Stimulated activated CD8-positive, alpha-beta memory T cell treated with anti-CD3 and anti-CD28 coated beads, Interleukin-15, amount 100 ng/mL, for 4 hours (primary cell): ENCODE results near the gene GALNT9.
"Not testable (repeated sequence)": the region's sequence is repeated elsewhere in the genome, so short reads cannot be mapped to it uniquely, and the experiment has no call there.

ENCODE experiments used
- DNase-seq, 2 donors: peaks; one replicate each; pipeline ENCODE4 v3.0.0-alpha.2; 2020; ENCODE audit warnings: low read depth in 2 of 2

The GALNT9 gene

DNA sequence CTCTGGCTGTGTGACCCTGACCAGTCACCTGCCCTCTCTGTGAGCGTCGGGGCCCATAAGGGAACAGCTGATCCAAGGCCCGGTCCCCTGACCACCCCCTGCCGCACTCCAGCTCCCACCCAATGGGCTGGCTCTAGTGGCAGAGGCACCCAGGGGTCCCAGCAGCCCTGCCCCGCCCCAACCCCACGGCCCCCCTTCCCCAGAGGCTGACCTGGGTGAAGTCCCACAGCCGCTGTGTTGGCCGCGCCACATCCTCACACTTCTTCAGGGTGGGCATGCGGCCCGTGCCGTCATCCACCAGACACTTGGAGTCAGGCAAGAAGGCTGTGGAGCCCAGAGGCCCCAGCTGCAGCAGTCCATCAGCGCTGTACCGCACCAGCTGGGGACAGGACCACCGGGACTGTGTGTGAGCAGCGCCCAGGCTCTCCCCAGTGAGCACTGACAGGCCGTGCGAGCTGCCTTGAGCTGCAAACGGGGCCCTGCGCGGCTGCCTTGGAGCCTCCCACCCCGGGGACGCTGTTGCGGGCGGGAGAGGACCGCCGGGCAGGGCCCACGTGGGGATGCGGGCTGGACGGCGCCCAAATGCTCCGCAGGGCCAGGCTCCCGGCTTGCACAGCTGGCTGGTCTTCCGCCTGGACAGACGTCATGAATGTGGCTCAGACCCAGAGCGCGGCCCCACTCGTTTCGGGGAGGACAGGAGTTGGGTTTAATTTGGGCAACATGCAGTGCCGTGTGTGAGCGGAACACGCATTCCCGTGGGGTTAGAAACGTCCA is 131.6 kb downstream of the GALNT9 start:
- DNase-seq = no peak

DNA sequence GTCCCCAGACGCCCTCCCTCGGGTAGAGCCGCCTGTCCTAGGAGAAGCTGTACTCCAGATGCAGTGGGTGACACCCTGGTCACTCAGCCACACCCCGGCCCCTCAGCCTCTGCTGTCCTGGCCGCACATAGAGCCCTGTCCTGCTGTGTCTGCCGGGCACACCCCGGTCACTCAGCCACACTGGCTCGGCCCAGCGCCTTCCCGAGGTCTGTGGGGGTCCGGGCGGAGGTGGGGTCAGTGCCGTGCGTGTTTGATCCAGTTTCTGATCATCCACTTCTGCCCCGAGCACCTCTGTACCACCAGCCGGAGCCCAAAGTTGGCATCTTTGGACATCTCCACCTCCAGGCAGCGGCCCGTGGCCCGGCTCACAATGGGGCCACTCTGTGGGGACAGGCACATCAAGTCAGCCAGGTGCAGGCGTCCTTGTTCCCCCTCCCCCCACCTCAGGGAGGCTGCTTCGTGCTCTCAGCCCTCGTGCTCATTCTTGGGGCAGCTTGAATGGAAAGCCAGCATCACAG is 132.5 kb downstream of the GALNT9 start:
- DNase-seq = no peak

DNA sequence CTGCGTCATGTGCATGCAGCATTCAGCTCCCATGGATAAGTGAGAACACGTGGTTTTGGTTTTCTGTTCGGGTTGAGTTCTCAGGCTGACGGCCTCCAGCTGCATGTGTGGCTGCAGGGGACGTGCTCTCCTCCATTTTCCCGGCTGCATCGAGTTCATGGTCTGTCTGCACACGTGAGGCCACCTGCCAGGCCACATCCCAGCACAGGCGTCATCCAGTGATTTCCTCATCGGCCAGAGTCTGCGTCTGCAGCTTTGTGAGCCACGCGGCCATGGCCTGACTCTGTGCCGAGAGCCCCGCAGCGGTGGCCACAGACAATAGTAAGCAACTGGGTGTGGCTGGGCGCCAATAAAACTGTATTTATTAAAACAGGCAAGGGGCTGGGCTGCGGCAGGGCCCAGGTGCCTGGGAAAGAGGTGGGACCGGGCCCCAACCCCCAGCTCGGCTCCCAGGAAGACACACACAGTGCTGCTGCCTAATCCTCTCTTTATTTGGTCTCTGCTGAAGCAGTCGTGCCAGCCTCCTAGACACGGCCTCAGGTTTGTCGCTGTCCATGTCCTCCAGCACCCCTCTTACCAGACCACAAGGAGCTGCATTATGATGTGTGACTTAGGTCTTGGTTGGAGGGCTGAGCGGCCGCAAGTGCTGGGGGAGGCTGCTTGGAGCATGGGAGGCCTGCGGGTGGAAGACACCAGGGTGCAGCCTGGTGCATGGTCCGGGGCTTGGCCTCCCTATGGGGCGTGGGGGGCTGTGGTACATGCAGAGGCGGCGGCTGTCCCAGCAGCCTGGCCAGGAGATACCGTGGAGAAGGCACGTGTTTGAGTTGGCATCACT is 133.1 kb downstream of the GALNT9 start:
- DNase-seq = no peak

DNA sequence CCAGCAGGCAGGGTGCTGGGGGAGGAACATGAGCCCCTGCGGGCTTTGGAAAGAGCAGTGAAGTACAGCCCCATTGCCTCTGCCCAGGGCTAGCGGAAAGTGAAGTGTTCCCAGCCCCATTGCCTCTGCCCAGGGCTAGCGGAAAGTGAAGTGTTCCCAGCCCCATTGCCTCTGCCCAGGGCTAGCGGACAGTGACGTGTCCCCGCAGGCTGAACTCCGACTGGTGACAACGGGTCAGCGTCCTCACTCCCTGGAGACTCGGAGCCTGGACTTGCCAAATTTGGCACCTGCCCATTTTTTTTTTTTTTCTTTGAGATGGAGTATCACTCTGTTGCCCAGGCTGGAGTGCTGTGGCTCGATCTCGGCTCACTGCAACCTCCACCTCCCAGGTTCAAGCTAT is 134.1 kb downstream of the GALNT9 start:
- not testable (repeated sequence) for DNase-seq

DNA sequence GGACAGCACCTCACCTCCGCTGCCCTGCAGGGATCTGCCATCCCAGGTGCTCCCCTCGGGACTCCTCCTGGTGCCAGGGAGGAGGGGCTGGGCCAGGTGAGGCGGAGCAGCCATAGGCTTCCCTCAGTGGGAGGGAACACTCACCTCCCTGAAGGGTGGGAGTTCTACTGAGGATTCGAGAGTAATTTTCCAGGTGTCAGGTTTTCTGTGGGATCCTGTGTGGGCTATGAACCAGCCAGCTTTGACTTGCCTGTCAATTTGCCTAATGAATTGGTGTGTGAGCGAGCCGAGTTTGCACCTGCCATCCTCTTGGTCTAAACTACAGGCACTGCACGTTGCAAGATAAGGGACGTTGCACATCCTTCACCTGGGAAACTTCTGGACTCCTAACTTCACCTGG is 134.8 kb downstream of the GALNT9 start:
- DNase-seq = no peak

DNA sequence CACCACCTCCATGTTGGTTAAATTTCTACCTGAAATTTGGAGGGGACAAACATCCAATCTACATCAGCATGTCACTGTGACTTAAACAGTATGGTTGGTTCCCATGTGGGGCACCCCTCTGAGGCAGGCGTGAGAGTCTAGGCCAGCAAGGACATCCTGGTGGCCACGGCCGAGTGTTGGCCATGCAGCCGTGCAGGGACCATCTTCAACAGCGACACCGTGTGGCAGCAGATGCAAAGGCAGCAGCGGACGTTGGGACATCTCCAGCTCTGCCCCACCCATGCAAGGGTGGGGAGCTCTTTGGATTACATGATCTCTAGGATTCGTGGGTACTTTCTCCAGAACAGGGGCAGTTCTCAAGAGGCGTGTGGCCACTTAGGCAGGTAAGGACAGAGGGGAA is 135.3 kb downstream of the GALNT9 start:
- no peak for DNase-seq

DNA sequence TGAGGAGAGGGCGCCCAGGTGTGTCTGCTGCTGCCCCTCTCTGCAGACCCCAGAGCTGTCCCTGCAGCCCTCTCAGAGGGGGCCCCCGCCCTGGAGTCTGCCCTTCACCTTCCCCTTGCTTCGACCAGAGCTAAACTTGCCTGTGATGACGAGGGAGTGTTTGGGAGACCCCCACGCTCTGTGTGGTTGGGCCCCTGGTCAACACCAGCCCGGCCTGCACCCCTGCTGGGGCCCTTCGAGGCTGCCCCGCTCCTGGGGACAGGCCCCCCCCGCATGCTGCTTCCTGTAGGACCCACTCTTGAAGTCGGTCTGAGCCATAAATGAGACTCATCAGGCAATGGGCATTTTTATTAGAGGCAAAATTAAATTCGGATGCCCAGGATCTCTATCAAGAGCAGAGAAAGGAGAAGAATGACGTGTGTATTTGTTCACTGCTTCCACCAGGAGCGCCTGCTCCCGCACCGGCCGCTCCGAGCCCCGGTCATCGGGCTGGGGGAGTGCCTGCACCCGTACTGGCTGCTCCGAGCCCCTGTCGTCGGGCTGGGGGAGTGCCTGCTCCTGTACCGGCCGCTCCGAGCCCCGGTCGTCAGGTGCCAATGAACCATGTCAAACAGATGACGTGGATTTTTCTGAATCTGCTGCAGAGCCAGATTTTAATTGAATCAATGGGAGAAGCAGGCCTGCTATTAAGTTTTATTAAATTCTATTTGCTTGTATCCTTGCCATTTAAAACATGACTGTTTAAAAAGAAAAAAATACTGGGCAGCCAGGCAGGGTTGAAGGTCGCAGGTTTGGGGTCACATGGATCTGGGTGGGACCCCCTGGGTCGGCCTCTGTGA is 137.5 kb downstream of the GALNT9 start:
- no peak for DNase-seq

DNA sequence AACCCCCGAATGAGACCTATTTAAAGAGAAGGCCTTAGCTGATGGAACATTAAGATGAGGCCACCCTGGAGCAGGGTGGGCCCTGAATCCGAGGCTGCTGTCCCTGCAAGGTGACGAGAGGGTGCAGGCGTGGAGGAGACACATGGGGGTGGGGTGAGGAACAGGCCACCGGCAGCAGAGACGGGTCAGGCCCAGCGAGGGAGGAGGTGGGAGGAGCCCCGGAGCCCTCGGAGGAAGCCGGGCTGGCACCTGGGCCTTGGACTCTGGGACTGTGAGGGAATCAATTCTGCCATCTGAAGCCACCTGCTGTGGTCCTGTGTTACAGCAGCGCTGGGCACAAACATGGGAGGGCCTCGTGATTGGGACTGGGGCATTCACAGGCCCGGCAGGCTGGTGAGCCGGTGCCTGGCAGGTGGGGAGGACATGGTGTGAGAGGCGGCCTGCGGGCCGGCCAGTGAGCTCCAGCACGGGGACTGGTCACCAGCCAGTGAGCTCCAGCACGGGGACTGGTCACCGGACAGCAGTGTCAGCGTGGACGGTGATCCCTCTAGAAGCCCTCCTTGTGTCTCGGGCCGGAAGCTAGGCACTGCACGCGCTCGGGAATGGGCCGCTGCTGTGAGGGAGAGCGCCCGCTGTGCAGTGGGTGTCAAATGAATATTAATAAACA is 138.4 kb downstream of the GALNT9 start:
- no peak for DNase-seq

DNA sequence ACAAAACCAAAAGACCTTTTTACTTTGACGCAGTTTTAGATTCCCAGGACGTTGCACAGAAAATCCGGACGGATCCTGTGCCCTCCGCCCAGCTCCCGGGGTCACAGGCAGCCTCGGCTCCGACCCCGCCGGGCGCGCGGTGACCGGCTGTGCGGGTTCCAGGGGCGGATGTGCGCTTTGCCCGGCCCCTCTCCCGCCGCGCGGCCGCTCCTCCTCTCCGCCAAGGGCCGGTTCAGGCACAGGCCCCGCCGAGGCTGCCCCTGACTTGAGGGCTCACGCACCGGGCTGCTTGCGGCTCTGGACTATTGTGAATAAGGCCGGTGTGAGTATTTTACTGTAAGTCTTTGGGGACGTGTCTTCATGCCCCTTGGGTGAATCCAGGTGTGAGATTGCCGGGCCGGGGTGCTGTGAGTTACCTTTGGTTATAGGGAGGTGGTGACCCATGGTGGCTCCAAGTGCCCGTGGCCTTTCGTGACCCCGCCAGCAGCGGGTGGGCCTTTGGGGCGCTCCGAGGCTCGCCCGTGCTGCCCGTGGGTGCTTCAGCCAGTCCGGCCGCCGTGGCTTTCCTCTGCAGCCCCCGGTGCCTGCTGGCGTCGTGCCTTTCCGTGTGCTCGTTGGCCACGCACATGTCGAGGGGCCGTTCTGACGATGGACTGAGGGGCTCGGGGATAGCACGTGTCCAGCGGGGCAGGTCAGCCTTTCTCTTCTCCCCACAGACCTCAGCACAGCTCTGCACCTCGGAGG is 139.2 kb downstream of the GALNT9 start:
- DNase-seq = no peak

DNA sequence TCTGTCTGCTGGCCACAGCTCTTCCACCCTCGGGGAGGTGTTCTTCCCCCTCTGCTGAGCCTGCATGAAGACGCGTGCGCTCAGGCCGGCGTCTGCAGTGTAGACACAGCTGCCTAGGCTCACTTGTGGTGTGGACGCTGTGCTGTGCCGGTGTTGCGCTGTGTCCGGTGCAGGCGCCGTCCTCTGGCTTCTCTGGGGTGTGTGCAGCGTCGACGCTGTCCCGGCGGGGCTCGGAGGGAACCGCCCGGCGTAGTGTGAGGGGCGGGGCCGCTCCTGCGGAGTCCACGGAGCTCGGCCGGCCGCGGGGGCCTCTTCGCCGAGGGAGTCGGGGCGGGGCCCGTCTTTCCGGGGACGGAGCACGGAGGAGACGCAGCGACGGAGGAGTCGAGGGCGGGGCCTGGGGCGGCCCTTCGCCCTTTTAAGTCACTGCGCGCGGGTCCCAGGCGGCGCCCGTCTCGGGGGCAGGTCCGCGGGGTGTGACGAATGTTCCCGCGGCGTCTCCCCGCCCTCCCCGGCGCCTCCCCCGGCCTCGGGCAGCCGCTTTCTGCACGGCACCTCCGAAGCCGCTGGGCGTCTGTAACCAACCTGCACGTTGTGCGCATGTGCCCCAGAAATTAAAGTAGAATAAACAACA is 139.9 kb downstream of the GALNT9 start:
- peak; percentile 87 to 89 for DNase-seq

DNA sequence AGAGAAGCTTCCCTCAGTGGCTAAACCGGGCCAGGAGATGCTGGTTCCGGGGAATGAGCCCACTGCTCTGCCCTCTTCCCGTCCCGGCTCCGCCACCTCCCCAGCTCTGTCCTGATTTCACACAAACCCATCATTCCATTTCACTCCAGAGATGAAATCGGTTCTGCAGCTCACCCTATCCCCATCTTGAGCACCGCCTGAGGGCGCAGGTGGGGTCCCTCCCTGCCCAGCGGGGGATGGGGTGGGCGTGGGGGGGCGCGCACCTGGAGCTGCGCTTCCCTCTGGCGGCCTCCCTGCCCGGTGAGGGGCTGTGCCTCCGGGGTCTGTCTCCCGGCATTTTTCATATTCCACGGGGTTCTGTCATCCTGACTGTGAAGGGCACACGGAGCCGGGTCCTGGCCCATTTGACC is 140.5 kb downstream of the GALNT9 start:
- no peak for DNase-seq

DNA sequence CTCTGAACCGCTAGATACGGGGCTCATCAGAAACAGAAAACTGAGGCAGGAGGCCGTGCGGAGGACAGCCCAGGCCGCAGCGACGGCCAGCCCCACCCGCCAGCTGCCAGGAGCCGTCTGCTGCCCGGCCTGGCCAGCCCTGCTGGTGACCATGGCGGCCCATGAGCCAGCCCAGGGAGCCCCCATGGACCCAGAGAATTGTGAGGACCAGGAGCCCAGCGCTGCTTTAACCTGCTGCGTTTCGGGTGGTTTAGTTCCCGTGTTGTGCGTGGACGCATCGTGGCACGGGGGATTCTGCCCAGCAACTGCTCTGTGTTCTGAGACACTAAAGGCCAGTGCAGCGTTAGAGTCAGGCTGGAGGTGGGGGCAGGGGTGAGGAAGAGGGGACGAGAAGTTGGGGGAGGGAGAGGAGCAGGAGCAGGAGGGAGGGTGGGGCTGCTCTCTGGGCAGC is 140.9 kb downstream of the GALNT9 start:
- no peak for DNase-seq

DNA sequence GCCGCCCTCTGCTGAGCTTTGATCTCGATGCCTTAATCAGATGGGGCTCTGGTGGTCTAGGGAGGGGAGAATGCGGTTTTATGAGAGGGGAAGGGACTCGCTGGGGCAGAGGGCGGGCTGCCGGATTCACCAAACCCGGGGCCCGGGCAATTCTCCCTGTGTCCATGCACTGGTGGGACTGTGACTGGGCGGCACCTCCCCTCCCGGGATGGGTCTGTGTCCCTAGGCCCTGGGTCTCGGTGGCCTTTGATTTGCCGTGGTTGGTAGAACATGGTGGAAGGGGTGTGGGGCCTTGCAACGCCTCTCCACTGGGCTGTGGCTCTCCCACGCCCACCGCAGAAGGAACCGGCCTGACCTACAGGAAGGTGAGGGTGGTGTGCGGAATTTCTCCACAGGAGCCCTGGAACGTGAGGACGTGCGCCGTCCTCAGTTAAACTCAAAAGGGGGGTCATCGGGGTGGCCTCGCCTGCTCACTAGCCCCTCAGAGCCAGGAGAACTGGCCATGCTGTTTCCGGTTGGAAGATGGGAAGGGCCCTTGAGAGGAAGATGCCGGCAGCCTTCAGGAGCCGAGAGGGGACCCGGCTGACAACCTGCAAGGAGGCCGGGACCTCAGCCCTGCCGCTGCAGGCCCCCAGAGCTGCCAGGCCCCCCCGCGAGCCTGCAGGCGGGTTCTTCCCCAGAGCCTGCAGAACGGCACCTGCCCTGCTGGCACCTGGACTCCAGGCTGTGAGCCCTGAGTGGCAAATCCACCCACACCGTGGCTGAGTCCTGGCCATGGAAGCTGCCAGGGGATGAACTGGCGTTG is 141.5 kb downstream of the GALNT9 start:
- DNase-seq = no peak

DNA sequence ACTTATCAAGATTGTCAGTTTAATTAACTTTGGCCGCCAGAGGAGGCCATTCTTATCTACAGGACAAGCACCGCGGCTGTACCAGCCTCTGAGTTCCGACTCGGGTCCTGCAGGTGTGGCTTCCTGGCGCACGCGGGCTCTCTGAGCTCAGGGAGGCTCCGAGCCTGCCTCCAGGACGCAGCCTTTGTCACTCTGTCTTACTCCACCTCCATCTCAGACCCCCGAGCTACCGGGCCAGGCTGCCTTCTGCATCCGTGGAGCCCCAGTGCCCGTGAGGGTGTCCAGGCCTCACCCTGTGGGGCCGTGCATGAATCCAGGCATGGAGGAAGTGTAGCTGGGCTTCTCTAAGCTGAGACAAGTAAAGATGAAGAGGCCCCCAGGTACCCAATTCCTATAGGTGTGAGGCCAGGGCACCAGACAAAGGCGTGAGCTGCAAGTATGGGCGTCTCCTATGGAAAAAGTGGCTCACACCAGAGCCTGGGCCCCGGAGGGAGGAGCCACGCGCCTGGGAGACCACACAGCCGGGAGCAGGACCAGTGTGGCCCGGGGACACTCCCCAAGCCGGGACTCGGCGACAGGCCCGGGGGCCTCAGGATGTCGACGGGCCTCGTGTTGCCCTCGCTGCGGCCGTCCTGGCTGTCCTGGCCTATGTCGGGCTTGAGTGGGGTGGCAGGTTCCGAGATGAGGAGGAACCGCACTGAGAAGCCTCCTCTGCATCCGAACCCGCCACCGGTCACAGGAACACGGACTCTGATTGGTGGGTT is 142.3 kb downstream of the GALNT9 start:
- no peak for DNase-seq

DNA sequence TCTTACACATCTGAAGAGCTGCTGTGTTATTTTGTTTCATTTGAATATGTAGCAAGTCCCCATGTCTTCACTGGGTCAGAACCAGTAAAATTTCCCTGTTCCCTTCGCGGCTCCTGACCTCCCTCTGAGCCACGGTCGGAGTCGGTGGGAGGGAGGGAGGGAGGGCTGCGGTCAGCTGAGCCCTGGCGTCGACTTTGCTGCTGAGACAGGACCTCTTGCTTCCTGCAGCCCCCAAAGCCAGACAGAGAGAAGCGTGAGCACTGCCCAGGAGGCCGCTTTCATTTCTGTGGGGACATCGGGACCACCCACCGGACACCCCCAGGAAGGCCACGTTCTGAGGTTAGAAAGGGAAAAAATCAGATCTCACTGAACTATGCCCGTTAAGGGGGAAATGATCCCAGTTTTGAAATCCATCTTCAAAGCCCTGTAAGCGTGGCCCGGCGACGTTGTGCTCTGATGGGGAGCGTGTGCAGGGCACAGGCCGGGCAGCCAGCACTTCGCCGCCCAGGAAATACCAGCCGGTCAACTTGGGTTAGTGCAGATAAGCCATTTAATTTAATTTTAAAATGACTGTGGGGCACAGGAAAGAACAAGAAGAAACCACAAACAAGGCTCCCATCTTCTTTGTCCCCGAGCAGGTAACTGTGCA is 143.1 kb downstream of the GALNT9 start:
- DNase-seq = no peak

DNA sequence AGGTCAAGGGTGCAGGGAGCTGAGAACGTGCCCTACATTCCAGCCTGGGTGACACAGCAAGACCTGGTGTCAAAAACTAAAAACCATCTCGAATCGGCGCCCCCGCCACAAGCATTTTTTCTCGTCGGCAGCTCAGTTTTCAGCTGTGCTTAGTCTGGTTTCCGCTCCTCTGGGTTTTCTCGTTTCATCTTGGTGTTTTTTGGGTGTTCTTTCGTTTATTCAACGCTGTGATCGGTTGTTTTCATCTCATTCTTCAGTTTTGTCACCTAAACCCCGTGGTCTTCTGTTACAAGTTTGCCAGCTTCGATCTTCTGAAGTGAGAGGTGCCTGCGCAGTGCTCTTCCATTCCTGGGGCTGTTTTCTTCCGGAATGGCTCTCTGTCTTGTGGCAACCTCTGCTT is 143.7 kb downstream of the GALNT9 start:
- DNase-seq = no peak

DNA sequence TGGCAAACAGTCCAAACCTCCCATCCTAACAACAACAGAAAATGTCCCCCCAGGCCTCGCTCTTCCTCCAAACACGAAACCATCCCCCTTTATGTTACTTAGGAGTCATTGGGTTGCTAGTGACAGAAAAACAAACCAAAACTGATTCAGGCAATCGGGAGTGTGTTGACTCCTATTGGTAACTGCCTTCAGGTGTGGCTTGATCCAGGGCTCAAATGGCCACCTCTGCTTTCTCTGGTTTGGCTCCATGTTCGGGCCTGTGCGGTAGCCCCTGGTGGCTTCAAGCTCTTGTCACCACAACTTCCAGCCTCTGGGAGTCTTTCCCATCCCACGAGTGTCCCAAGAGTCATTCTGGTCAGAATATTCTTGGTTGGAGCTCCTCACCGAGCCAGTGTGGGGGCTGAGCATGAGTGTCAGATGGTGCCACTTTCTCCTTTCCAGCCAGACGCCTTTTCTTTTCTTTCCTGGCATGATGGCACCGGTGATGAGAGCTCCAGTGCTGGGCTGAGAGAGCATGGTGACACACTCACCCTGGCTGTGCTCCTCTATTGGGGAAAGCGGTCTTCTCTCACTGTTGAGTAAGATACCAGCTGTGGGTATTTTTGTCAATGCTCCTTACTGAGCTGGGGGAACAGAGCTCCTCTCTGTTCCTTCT is 146.6 kb downstream of the GALNT9 start:
- no peak for DNase-seq
